Measurements from ENCODE around the gene SLC25A15.

SLC25A15 gene
- total RNA-seq = 1.3 to 8.8 (median 5.2) reads per million in 17 experiments

GRCh38 chr13:40789275-40790153 is at the start of gene SLC25A15:
Gene SLC25A15, plus strand, starts transcription at chr13:40789611. Its CDS starts 3,616 bp downstream, at chr13:40793227.
- peak; percentile 82 to 95 (median 89) for DNase-seq

- no peak for DNase-seq
Measured at GRCh38 chr13:40749327-40749726, 40.1 kb upstream of the SLC25A15 start.

GRCh38 chr13:40755082-40755700 is 34.2 kb upstream of the SLC25A15 start:
- no peak for DNase-seq

GRCh38 chr13:40756042-40756441 is 33.4 kb upstream of the SLC25A15 start:
- DNase-seq = no peak

- no peak for DNase-seq
Measured at GRCh38 chr13:40758811-40759210, 30.6 kb upstream of the SLC25A15 start.

GRCh38 chr13:40762849-40763248 is 26.6 kb upstream of the SLC25A15 start:
- DNase-seq = no peak

GRCh38 chr13:40764587-40765403 is 24.6 kb upstream of the SLC25A15 start:
- no peak for DNase-seq

GRCh38 chr13:40765602-40766001 is 23.8 kb upstream of the SLC25A15 start:
- no peak for DNase-seq

GRCh38 chr13:40769970-40770369 is 19.4 kb upstream of the SLC25A15 start:
- no peak for DNase-seq

- DNase-seq = no peak
Measured at GRCh38 chr13:40770609-40770933, 18.8 kb upstream of the SLC25A15 start.

- DNase-seq = peak; percentile 97 to 98 (median 98)
Measured at GRCh38 chr13:40770934-40771618, 18.3 kb upstream of the SLC25A15 start, which contains the start of gene MRPS31. Gene MRPS31, minus strand, starts transcription at chr13:40771190. Its CDS starts 54 bp downstream, at chr13:40771136.

- no peak for DNase-seq
Measured at GRCh38 chr13:40772765-40773473, 16.5 kb upstream of the SLC25A15 start.

- DNase-seq = no peak
Measured at GRCh38 chr13:40774672-40775071, 14.7 kb upstream of the SLC25A15 start.

- DNase-seq = no peak
Measured at GRCh38 chr13:40776232-40776631, 13.2 kb upstream of the SLC25A15 start.

- DNase-seq = peak; percentile 35 to 76 (median 60)
Measured at GRCh38 chr13:40776681-40777165, 12.7 kb upstream of the SLC25A15 start.

GRCh38 chr13:40777166-40777808 is 12.1 kb upstream of the SLC25A15 start:
- peak; percentile 38 to 64 (median 52) for DNase-seq

GRCh38 chr13:40777809-40778175 is 11.6 kb upstream of the SLC25A15 start:
- no peak for DNase-seq

- DNase-seq = no peak
Measured at GRCh38 chr13:40779049-40779448, 10.4 kb upstream of the SLC25A15 start.

- no peak for DNase-seq
Measured at GRCh38 chr13:40779796-40780285, 9.6 kb upstream of the SLC25A15 start.

GRCh38 chr13:40780822-40781401 is 8.5 kb upstream of the SLC25A15 start:
- DNase-seq = peak in 1 of 4 experiments; percentile 7
